Transverse colon (tissue), 4 donors: ENCODE data around the gene STAT5A.

ENCODE experiments used
- EP300 ChIP-seq: sonication (generic); formaldehyde crosslinking; IDR thresholded peaks from one replicate; pipeline ENCODE4 v1.6.1; 2017; ENCODE audit warnings: antibody characterized with exemption, low read depth
- POLR2A ChIP-seq: fragments of 450-650 bp; IDR thresholded peaks from one replicate; pipeline ENCODE4 v1.6.1; 2016; ENCODE audit warnings: antibody characterized with exemption, mild to moderate bottlenecking, moderate library complexity
- POLR2AphosphoS5 ChIP-seq, 3 donors: sonication (generic); formaldehyde crosslinking; IDR thresholded peaks; one replicate each; pipeline ENCODE4 v1.6.1; 2016; ENCODE audit warnings: antibody characterized with exemption in 3 of 3
- TF ChIP-seq, protein P1 (sequence below), 5 experiments: fragments of 200-600 bp in 3 of 5; fragments of 450-650 bp in 2 of 5; sonication (generic) in 3 of 5; IDR thresholded peaks; 1 replicate in 2 of 5; 2 replicates in 3 of 5; pipeline ENCODE4 v1.5.1; 2016 to 2017; ENCODE audit warnings: antibody characterized with exemption in 5 of 5, inconsistent platforms in 3 of 5, mild to moderate bottlenecking in 2 of 5, moderate library complexity in 1 of 5

DNA sequence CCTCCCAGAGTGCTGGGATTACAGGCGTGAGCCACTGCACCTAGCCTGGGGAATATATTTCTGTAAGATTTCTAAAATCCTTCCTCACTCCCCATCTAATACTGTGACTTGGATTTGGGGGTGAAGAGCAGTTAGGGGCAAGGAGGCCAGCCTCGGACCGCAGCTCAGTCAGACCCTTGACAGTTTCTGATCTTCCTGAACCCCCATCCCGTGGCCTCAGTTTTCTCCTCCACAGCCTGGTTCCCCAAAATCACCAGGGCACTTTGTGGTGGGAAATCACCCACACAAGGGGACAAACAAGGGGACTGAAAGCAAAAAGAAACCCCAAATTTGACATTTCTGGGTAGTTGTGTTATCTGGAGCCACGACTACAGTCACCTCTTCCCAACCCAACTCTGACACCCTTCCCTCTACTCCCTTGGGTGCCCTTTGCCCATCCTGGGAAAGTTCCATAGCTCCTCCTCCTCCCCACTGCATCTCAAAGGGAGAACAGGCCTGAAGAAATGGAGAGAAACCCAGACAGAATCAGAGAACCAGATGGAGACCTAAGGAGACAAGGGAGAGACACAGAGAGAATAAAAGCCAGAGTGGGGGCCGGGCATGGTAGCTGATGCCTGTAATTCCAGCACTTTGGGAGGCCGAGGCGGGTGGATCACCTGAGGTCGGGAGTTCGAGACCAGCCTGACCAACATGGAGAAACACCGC, 2.8 kb upstream of the STAT5A start:
- TF ChIP-seq POLR2A: no peak
- TF ChIP-seq POLR2AphosphoS5 (IDR thresholded peaks at IDR 0.05): no peak
- TF ChIP-seq, protein P1, sequence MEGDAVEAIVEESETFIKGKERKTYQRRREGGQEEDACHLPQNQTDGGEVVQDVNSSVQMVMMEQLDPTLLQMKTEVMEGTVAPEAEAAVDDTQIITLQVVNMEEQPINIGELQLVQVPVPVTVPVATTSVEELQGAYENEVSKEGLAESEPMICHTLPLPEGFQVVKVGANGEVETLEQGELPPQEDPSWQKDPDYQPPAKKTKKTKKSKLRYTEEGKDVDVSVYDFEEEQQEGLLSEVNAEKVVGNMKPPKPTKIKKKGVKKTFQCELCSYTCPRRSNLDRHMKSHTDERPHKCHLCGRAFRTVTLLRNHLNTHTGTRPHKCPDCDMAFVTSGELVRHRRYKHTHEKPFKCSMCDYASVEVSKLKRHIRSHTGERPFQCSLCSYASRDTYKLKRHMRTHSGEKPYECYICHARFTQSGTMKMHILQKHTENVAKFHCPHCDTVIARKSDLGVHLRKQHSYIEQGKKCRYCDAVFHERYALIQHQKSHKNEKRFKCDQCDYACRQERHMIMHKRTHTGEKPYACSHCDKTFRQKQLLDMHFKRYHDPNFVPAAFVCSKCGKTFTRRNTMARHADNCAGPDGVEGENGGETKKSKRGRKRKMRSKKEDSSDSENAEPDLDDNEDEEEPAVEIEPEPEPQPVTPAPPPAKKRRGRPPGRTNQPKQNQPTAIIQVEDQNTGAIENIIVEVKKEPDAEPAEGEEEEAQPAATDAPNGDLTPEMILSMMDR (IDR thresholded peaks at IDR 0.05): no peak
- TF ChIP-seq EP300: no peak
